GM12878 (cell line): ENCODE results near the gene SLC15A1. TPM values are rescaled to one million over a fixed set of nuclear protein-coding genes. Genes with fewer than 3 reads are reported as not detected.

Source experiments
- ATAC-seq: fragments of 200-7000 bp; cut with Tn5 transposase; 3 replicates; pipeline ENCODE4 v1.9.1; 2020; ENCODE audit warnings: mild to moderate bottlenecking, moderate library complexity
- BruUV-seq: library from RNA; stranded (reverse); fragments of 400-500 nt; replicated peaks from 2 replicates; lab custom pipeline; 2021; lab: Mats Ljungman, UMichigan
- CTCF ChIA-PET: fragments of 300-600 bp; sonication (Branson Sonifier 250); formaldehyde crosslinking; extraction: SDS; loops from one replicate; lab custom pipeline; 2021; ENCODE audit warnings: inconsistent platforms; lab: Yijun Ruan, JAX
- POLR2A ChIA-PET: fragments of 350-600 bp; formaldehyde crosslinking; extraction: SDS; loops from one replicate; lab custom pipeline; 2021; ENCODE audit warnings: inconsistent platforms; lab: Charles Lee
- RAD21 ChIA-PET: fragments of 300-600 bp; sonication (Branson Sonifier 250); formaldehyde crosslinking; loops from one replicate; lab custom pipeline; 2023; ENCODE audit warnings: antibody characterized with exemption; ENCODE audit not compliant: unreplicated experiment; lab: Charles Lee
- SMC1A ChIA-PET: fragments of 300-600 bp; sonication (Branson Sonifier 250); formaldehyde crosslinking; loops from one replicate; lab custom pipeline; 2023; ENCODE audit not compliant: unreplicated experiment, uncharacterized antibody; lab: Charles Lee
- DNase-seq: peaks from one replicate; pipeline ENCODE4 v3.0.0-alpha.2; 2011; ENCODE audit warnings: low read depth, low spot score
- FAIRE-seq: peaks from 3 replicates; lab custom pipeline; 2011; peaks lifted over from hg19 to GRCh38; lab: Jason Lieb, UNC
- H2AFZ ChIP-seq: 2 replicates; pipeline ENCODE4 v1.6.0; 2011; ENCODE audit warnings: low read depth, low read length, control low read depth; ENCODE audit not compliant: control insufficient read depth
- H3K27ac ChIP-seq: 2 replicates; pipeline ENCODE4 v1.5.1; 2011; ENCODE audit warnings: control low read depth; ENCODE audit not compliant: control insufficient read depth, insufficient read depth
- H3K27me3 ChIP-seq, 2 experiments: replicated peaks in 1 of 2; 2 replicates each; pipeline versions ENCODE4 v1.6.0 to v1.6.1; 2011; ENCODE audit warnings: low read length in 1 of 2; ENCODE audit not compliant: control insufficient read depth in 2 of 2, insufficient read depth in 2 of 2
- H3K36me3 ChIP-seq, 2 experiments: 2 replicates each; pipeline ENCODE4 v1.5.1; 2011; ENCODE audit warnings: low read length in 1 of 2; ENCODE audit not compliant: control insufficient read depth in 2 of 2, insufficient read depth in 2 of 2
- H3K4me1 ChIP-seq: 2 replicates; pipeline ENCODE4 v1.6.1; 2011; ENCODE audit warnings: mild to moderate bottlenecking, low read length, moderate library complexity, mixed read lengths; ENCODE audit not compliant: control insufficient read depth, insufficient read depth
- H3K4me2 ChIP-seq: 2 replicates; pipeline ENCODE4 v1.6.0; 2011; ENCODE audit warnings: control low read depth; ENCODE audit not compliant: control insufficient read depth, insufficient read depth
- H3K4me3 ChIP-seq: fragments of 200-600 bp; sonication (generic); 2 replicates; pipeline ENCODE4 v1.5.1; 2016
- H3K79me2 ChIP-seq: 2 replicates; pipeline ENCODE4 v1.6.0; 2011; ENCODE audit warnings: low read length; ENCODE audit not compliant: control insufficient read depth, insufficient read depth
- H3K9ac ChIP-seq: 2 replicates; pipeline ENCODE4 v1.8.0; 2011; ENCODE audit warnings: low read length, control low read depth, mixed read lengths; ENCODE audit not compliant: control insufficient read depth, insufficient read depth
- H3K9me3 ChIP-seq: replicated peaks from 3 replicates; pipeline ENCODE4 v1.5.1; 2011; ENCODE audit warnings: mild to moderate bottlenecking, low read length; ENCODE audit not compliant: control insufficient read depth, insufficient read depth
- H4K20me1 ChIP-seq: 2 replicates; pipeline ENCODE4 v1.6.0; 2011; ENCODE audit not compliant: control insufficient read depth, insufficient read depth
- ATF3 ChIP-seq: IDR thresholded peaks from 2 replicates; pipeline ENCODE4 v1.6.1; 2011; ENCODE audit warnings: low read depth, mild to moderate bottlenecking, low read length, moderate library complexity, borderline replicate concordance; ENCODE audit errors: extremely low read depth
- CBX3 ChIP-seq: fragments of 200-600 bp; sonication (generic); IDR thresholded peaks from 2 replicates; pipeline ENCODE4 v1.6.1; 2016; ENCODE audit warnings: low read depth, borderline replicate concordance
- ELK1 ChIP-seq: IDR thresholded peaks from 2 replicates; pipeline ENCODE4 v1.6.1; 2012; ENCODE audit warnings: low read depth, low read length, improper control_type of control experiment
- KAT2A ChIP-seq: conservative IDR thresholded peaks from 2 replicates; pipeline ENCODE4 v1.6.1; 2011; ENCODE audit warnings: low read depth, low read length; ENCODE audit not compliant: control insufficient read depth
- KDM1A ChIP-seq: fragments of 200-600 bp; sonication (generic); IDR thresholded peaks from 2 replicates; pipeline ENCODE4 v1.6.1; 2016; ENCODE audit warnings: borderline replicate concordance
- MLLT1 ChIP-seq: fragments of 450-650 bp; IDR thresholded peaks from 2 replicates; pipeline ENCODE4 v1.6.1; 2016; ENCODE audit warnings: mild to moderate bottlenecking
- USF2 ChIP-seq: IDR thresholded peaks from 2 replicates; pipeline ENCODE4 v1.6.1; 2011; ENCODE audit warnings: low read depth, low read length, improper control_type of control experiment, borderline replicate concordance
- ZBTB33 ChIP-seq: fragments of 450-650 bp; IDR thresholded peaks from 2 replicates; pipeline ENCODE4 v1.6.1; 2017; ENCODE audit warnings: mild to moderate bottlenecking
- ZBTB4 ChIP-seq: fragments of 450-650 bp; formaldehyde crosslinking; IDR thresholded peaks from 2 replicates; pipeline ENCODE4 v1.4.0; 2022; ENCODE audit warnings: mild to moderate bottlenecking, moderate library complexity
- ZNF592 ChIP-seq: fragments of 450-650 bp; IDR thresholded peaks from 2 replicates; pipeline ENCODE4 v1.6.1; 2017; ENCODE audit warnings: mild to moderate bottlenecking, moderate library complexity
- WGBS: methylation state at CpG from one replicate; pipeline ENCODE4 v1.1.6; 2016; ENCODE audit warnings: low lambda C conversion rate; ENCODE audit not compliant: insufficient replicate concordance, insufficient coverage; ENCODE audit errors: missing lambda C conversion rate; 5-methylcytosine and 5-hydroxymethylcytosine counted together
- in situ Hi-C: fragments of 300-500 bp; cut with MboI; formaldehyde crosslinking; loops from 9 replicates; pipeline ENCODE4 v1.14.3; 2018; ENCODE audit warnings: mixed read lengths
- intact Hi-C: fragments of 100-400 bp; cut with micrococcal nuclease; formaldehyde crosslinking; loops from one replicate; pipeline ENCODE4 v1.14.2; 2022; ENCODE audit not compliant: unreplicated experiment
- polyA plus RNA-seq, 11 experiments: library from polyadenylated mRNA; depleted of rRNA in 4 of 11; unstranded in 6 of 11; stranded (reverse) in 5 of 11; fragments of >200 nt; fragmentation: Nextera tagmentation in 4 of 11; fragmentation: Illumina TruSeq in 1 of 11; extraction: Ambion mirVana in 4 of 11; extraction: Trizol in 1 of 11; gene quantifications; 1 replicate in 1 of 11; 2 replicates in 10 of 11; pipeline versions ENCODE4 v1.2.1 to v1.2.3, GENCODE V29; 2011 to 2016; ENCODE audit warnings: inconsistent platforms in 2 of 11, missing spikeins in 2 of 11, low read depth in 1 of 11
- total RNA-seq, 4 experiments: library from RNA; depleted of rRNA in 3 of 4; stranded (reverse); fragments of >200 nt in 3 of 4; fragmentation: Illumina TruSeq in 1 of 4; extraction: Trizol in 1 of 4; gene quantifications; 2 replicates each; pipeline versions ENCODE4 v1.2.1 to v1.2.3, GENCODE V29; 2013 to 2021

The SLC15A1 gene
- total and polyA plus RNA-seq, 10 of the 15 experiments (the other 5 are each of a cell fraction or from before 2014, with no cell fraction given), result not detected

- no peak overlapping the region for H2AFZ ChIP-seq
- WGBS, result 30% methylated on average over 8 of the region's 8 CpGs
- TF ChIP-seq ATF3, result no peak
- TF ChIP-seq USF2, result no peak
- TF ChIP-seq MLLT1, result no peak
- no peak for TF ChIP-seq ZBTB33
- TF ChIP-seq CBX3, result no peak
- TF ChIP-seq ZNF592, result no peak
- no peak for TF ChIP-seq ELK1
- no peak for TF ChIP-seq ZBTB4 (CRISPR knock-in tag)
- no peak for TF ChIP-seq KDM1A
- no peak for TF ChIP-seq KAT2A
Measured at GRCh38 chr13:98778749-98779148, 26.3 kb upstream of the SLC15A1 start.

More at GRCh38 chr13:98778749-98779148, 26.3 kb upstream of the SLC15A1 start:
- ChIA-PET SMC1A (no interaction called here), CTCF (no interaction called here), RAD21 (no interaction called here), POLR2A (no interaction called here)
- FAIRE-seq (no peak), DNase-seq (no peak), ATAC-seq (no peak)
- H3K4me2 ChIP-seq, result no peak overlapping the region
- no peak overlapping the region for H3K4me3 ChIP-seq
- intact Hi-C loops, result no loop called here
- H3K27me3 ChIP-seq, result no peaks in the 10 kb centered on the region
- H3K36me3 ChIP-seq, result no peaks in the 10 kb centered on the region
- in situ Hi-C loops, result no loop called here
- H3K9ac ChIP-seq, result no peak overlapping the region
- H3K4me1 ChIP-seq, result no peaks in the 10 kb centered on the region
- no peaks in the 10 kb centered on the region for H3K9me3 ChIP-seq
- H3K27ac ChIP-seq, result no peak overlapping the region
- BruUV-seq, result no TSS peak
- H3K79me2 ChIP-seq, result no peaks in the 10 kb centered on the region
- no peaks in the 10 kb centered on the region for H4K20me1 ChIP-seq
